Measurements from ENCODE around the gene FBXL13.
"Not testable (repeated sequence)": the region's sequence is repeated elsewhere in the genome, so short reads cannot be mapped to it uniquely, and the experiment has no call there.

The FBXL13 gene

DNA sequence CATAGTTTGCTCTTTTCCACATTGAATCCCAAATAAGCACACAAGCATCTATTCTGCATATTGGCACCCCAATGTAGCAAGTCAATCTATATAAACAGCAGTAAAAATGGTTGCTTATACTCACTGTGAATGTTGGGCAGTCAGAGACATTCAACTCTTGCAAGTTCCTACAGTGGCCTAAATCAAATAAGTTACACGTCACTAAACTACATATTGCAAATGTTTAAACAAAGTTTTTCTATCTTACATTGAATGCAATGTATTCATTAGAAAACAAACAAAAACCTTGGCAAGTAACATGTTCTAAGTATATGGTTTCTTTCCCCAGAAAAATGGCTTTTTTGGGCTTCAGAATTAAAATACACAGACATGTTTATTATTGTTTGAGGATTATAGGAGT, 142.8 kb downstream of the FBXL13 start:
- no peak for DNase-seq

DNA sequence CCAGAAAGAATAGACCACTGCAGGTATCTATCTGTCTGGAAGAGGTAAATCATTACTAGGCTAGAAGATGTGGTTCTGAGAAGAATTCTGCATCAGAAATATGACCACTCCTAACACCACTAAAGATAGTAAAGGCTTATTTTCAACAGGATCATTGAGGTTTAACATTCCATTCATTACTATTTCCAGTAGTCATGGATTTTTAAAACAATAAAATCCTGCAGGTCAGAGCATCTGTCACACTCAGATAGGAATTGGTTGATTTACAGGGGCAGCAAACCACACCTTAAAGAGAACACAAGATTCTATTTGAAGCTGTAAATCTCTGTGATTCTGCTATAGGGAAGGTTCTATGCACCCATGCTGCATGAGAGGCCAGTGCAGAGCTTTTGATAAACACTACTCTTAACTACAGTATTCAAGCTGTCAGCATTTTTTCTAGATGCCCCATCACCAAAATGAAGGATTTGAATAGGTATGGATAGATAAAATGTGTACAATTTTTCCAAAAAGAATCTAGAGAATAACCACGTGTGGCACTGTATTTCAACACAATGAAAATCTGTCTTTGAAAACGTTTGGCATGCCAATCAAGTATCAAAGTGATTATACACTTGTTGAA, 147.2 kb downstream of the FBXL13 start:
- DNase-seq = no peak

DNA sequence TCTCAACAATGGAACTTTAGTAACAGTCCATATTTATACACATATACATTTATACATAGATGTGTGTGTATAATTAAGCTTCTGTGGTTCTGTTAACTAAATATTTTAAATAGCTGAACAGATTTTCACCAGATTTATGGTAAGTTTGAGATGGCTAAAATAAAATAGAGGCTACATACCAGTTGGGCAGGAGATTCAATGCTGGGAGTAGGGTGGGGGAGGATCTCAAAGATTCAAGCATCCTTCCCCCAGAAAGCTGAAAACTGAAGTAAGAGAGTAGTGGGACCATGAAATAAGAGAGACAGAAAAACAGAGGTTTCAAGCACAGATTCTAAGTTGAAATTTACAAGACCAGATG, 147.8 kb downstream of the FBXL13 start:
- DNase-seq = no peak

DNA sequence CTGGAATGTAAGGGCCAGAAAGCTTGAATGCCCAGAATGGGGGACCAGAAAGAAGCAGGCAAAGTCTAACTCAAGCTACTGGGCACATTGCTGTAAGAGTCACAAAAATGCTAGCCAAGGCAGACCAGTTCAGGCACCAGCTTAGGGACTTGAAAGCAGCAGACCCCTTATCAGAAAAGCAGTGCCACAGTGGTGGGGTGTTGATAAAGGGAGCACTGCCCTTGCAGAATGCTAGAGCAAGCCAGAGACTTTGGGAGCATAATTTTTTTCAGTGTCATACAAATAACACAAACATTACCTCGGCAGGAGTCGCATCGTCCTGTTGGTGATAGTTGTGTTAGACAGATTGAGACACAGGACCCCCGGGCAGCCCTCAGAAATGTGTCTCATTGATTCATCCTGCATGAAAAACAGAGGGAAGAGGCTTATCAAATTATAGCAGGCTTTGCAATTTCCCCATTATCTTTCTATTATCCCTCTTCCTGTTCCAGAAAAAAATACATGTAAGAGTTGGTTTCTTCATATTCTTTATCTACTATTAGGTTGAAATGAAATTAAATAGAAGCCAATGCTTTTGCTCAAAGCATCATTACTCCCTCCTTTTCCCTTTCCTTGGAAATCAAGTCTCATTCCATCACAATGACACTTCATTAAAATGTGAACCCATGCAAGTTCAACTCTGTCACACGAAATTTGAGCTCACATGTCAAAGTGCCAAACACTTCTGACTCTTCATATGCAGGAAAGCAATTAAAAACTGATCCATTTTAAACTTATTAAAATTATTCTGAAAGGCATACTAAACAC, 148.4 kb downstream of the FBXL13 start:
- DNase-seq = no peak

DNA sequence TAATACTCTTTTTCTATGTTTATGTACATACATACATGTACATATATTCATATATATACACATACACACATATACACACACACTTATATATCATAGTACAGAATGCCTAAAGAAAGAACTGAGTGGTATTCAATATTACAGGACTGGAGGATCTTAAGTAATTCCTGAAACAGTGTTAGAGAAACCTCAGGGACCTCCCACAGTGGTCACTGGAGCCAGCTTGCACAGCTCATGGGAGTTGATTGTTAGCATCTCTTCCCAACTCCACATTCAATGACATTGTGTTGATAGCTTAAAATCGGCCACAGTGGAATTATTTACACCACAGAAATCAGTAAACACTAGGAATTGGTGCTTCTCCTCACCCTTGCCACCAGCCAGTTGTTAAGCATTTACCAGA, 155.8 kb downstream of the FBXL13 start:
- DNase-seq = no peak

DNA sequence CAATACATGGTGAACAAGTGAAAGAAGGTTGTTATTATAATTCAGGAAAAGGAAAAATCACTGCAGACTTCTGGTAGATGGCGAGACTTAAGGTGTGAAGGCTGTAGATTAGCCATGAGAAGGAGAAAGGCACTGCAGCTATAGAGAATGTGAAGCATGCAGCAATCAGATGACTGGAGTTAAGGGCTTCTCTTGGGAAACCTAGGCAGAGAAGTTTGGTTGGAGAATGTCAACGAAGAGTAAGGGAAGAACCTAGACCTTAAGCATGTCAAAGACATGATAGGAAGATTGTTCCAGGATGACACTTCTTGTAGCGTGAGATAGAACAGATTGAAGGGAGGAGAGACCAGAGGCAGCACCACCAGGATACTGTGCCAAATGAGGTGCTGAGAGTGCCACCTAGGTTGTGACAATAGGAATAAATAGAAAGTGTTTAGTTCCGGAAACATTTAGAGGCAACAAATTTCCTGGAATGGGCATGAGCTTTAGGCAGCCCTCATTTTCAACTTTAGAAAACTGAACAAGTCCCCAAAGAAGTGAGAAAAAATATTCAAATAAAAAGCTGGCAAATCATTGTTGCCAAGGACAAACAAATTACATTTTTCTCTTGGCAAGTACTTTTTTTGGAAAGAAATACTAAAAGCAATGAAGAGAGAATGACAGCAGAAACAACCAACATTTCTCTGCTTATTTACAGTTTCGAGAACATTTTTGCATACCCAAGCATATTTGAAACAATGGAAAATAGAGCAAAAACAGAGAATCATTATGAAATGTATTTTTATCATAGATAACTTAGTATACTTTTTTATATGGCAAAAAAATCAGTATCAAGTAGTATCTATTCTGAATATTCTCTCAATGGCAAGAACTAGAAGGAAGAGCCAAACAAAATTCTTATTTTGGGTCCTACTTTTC, 156.9 kb downstream of the FBXL13 start:
- no peak for DNase-seq

DNA sequence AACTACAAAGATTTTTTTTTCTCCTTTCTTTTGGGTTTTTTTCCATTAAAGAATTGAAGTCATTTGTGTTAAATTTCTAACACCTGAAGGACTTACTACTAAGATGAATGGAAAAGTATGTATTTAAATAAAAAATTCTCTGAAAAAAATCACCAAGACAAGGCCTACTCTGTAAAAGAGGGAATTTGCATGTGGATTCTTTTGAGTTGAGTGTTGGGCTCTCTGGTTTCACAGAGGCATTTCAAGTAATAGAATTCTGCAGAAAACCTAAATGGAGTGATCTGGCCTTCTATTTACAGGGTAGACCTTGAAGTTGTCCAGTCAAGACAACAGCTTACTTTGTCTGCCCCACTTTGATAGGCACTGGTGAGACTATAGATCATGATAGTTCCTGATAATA, 157.7 kb downstream of the FBXL13 start:
- DNase-seq = no peak

DNA sequence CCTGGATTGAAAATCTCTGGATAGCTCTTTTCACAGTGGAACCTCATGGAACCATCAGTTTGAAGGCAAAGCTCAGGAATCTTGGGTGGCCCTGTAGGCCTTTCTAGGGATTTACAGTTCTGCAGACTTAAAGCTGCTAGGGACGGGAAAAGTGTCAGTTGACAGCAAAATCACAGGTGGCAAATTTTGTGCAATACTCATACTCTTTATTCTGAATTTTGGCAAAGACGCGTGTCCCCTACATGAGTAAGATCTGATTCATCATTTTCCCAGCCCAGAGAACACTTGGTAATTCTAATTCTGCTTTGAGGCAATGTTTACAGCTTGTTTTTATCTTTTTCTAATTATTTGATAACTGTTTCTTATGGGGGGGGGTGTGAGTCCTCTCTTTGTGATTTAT, 158.2 kb downstream of the FBXL13 start:
- no peak for DNase-seq

DNA sequence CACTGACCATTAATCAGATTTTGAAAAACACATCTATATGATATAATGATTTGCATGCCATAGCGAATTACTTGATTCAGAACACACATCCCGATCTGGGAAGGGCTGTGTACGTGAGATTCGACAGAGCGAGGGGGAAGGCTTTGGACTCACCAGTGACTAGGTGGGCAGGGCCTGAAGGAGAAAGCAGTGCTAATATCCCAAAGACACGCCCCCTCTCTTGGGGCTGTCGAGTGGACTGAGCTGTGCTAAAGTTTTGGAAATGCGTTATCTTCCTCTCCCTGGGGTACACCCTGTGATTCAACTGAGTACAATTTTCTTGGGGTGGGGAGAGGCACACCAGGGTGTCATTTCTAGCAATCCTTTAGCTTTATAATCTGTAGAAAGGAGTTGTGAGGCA, 160.0 kb downstream of the FBXL13 start:
- no peak for DNase-seq

DNA sequence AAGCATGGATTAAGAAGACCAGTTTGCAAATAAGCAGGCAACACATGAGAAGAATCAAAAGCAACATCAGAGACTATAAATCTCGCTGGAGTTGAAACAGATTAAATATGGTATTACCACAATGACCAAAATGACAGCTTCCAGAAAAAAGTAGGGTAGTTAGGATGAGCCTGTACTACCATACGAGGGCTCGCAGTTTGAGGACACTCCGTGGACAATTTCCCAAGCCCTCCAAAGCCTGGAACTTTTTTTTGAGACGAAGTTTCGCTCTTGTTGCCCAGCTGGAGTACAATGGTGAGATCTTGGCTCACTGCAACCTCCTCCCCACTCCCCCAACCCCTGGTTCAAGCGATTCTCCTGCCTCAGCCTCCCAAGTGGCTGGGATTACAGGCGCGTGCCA, 160.8 kb downstream of the FBXL13 start:
- DNase-seq = no peak

DNA sequence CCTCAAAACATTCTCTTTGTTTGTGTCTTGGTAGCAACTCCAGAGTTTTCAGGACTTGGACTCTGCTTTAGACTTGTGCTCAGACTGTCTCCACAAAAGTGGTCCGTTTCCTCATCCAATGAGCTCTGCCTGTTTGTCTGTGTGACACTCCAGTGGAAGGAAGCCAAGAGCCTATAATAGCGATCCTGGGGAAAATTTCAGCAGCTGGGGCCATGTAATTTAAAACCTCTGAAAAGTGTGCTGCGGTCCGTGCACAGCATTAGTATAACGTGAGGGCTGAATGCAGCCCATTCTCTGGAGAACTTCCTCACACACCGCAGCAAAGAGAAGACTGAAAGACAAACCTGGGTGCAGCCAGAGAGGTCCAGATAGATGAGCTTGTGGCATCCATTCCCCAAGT, 161.9 kb downstream of the FBXL13 start, which contains the start of gene LRRC17:
TSS of gene LRRC17 (plus strand) at position 259 of the 400 bp plus-strand sequence. CDS start 20,914 bp downstream, outside the sequence.
- DNase-seq = no peak

DNA sequence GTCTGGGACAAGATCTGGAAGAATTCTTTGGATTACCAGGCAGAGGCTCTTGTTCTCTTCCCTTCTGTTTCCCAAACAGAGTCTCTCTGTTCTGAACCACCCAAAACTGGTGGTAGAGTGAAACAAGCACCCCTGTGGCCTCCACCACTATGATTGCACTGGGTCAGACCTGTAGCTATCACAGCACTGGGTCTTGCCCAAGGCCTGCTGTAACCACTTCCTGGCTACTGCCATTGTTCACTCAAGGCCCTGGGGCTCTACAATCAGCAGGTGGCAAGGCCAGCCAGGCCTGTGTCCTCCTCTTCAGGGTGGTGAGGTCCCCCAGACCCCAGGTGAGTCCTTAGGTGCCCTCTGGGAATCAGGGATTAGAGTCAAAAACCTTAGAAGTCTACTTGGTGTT, 165.9 kb downstream of the FBXL13 start:
- DNase-seq = no peak

DNA sequence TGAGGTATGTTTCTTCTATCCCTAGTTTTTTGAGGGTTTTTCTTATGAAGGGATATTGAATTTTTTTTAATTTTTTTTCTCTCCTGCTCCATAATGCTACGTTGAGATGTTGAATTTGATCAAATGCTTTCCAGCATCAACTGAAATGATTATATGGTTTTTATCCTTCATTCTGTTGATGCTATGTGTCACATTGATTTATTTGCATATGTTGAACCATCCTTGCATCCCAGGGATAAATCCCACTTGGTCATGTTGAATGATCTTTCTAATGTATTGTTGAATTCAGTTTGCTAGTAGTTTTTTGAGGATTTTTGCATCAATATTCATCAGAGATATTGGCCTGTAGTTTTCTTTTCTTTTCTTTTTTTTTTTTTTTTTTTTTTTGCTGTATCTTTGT, 171.0 kb downstream of the FBXL13 start:
- DNase-seq = not testable (repeated sequence)

DNA sequence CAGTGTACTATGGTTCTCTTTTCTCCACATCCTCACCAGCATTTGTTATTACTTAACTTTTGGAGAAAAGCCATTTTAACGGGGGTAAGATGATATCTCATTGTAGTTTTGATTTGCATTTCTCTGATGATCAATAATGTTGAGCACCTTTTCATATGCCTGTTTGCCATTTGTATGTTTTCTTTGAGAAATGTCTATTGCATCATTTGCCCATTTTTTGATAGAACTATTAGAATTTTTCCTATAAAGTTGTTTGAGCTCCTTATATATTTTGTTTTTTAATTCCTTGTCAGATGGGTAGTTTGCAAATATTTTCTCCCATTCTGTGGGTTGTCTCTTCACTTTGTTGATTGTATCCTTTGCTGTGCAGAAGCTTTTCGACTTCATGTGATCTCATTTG, 172.5 kb downstream of the FBXL13 start:
- not testable (repeated sequence) for DNase-seq

DNA sequence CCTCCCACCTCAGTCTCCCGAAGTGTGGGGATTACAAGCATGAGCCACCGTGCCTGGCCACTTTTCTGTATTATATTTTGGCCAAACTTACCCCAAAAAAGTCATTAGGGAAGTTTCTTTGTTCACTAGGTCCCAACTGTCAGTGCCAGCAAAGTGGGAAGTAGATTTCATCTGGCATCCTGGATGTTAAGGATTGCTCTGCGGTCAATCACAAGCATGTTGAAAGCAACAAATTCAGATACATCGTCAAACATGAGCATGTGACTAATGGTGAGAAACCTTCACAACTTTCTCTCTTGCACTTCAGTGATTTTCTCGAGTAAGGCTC, 176.1 kb downstream of the FBXL13 start:
- DNase-seq = peak; percentile 57

DNA sequence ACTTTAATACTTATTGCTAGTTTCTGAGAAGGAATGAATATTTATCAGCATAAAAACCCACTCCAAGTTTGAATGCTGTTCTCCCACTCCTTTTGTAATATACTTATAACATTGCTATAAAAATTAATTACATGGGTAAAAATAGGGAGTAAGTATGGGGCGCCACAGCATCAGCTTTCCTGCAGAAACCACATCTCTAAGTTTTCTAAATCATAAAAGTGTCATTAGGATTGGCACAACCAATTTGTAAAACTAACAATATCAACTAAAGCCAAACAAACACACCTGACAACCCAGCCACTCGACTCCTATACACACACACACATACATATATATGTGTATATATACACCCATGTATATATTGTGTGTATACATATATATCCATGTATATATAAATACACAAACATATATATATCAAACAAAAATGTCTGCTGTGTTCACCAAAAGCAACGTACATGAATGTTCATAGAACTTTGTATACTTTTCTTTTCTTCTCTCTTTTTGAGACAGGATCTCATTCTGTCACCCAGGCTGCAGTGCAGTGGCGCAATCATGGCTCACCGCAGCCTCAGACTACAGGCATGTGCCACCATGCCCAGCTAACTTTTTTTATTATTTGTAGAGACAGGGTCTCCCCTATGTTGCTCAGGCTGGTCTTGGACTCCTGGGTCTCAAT, 176.6 kb downstream of the FBXL13 start:
- DNase-seq = peak; percentile 44

DNA sequence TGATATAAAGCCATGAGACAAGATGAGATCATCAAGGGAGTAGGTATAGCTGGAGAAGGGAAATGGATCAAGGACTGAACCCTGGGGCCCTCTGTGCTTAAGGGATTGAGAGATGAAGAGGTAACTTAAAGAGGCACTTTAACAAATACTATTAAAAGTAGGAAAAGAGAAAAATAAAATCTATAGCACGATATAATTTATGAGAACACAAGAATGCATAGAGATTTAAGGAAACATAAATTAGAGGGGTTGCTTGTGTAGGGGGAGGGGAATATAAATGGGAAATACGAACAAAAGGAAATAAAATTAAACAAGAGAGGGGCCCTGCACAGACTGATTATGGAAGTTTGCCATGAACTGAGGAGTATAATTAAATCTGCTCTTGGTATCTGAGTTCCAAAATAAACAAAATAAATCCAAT, 177.4 kb downstream of the FBXL13 start:
- no peak for DNase-seq

DNA sequence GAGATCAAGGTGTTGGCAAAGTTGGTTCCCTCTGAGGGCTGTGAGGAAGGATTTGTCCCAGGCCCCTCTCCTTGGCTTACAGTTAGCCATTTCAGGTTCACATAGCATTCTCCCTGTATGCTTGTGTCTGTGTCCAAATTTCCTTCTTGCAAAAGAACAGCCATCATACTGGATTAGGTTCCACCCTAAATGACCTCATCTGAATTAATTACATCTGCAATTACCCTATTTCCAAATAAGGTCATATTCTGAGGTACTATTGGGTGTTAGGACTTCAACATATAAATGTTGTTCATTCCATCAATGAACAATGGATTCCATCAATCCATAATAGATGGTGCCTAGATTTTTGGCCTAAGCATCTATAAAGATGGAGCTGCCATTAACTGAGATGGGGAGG, 178.0 kb downstream of the FBXL13 start:
- DNase-seq = peak; percentile 27

DNA sequence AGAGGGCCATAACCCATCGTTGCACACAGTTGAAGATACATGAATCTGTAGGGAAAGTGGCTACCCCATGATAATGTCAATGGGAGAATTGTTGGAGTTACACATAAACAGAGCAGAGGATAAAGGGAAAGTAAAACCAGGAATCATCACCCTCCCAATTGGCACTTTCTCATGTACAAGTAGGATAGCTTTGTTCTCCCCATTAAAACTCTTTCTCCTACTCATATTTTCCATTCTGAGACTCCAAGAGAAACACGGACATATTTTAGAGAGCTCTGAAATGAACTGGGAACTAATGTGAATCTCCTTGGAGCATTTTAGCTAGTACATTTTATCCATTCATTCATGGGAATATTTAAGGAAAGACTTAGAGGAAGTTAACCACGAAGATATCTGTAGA, 179.0 kb downstream of the FBXL13 start:
- DNase-seq = no peak

DNA sequence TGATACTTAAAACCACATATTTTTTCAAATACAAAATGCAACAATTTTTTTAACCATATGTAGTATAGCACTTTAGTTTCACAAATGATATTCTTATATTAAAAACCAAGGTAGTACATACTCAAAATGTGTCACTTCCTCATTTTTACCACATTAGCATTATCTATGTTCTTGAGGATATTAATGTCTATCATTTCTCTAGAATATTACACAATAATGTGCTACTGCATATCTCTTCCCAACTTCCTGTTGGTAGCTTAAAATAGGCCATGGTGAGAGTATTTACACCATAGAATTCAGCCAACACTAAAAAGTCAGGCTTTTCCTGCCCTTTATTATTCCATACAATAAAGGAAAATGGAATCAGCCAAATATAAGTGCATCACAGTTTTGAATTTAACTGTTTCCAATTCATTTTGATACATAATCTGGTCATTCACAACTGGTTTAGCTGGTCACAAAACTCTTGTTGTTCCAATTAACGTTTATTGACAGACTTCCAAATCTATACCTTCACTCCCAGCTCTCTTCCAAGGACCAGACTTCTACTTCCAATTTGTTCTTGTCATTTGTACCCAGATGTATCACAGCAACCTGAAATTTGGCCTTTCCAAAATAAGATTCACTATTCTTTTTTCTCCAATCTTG, 181.8 kb downstream of the FBXL13 start:
- peak; percentile 64 for DNase-seq

DNA sequence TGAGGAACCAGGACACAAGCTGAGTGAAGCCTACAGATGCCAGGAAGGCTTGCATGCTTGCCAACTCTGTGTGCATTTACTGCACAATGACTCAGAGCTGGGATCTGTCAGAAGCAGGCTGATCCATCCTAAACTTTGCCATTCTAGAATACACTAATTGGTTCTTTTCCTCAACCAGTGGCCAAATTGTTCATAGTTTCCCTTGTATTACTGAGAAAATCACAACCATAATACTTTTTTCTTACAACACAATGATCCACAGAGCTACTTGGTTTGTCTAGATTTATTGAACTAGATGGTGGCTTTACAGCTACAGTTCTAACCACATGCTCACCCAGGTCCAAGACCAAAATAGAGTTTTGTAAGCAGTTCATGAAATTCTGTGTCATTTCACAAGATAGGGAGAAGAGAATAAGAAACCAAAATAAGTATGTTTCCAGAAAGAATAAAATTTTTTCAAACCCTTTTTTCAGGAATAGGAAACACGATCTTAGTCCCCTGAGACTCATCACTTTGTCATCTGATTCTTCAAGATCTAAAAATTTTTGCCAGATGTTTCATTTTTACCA, 182.8 kb downstream of the FBXL13 start:
- no peak for DNase-seq
